K562 (cell line): ENCODE results near the gene SAE1. TPM values are rescaled to one million over a fixed set of nuclear protein-coding genes. Genes with fewer than 3 reads are reported as not detected.

Experiments used
- ARID2 ChIP-seq: fragments of 450-650 bp; IDR thresholded peaks from 2 replicates; pipeline ENCODE4 v1.6.1; 2017; ENCODE audit warnings: antibody characterized with exemption, mild to moderate bottlenecking
- ATF7 ChIP-seq: fragments of 450-650 bp; IDR thresholded peaks from 2 replicates; pipeline ENCODE4 v1.7.1; 2014; ENCODE audit warnings: mild to moderate bottlenecking, moderate library complexity
- BRD4 ChIP-seq: fragments of 200-600 bp; sonication (generic); IDR thresholded peaks from 2 replicates; pipeline ENCODE4 v1.6.1; 2017; ENCODE audit warnings: inconsistent platforms
- DACH1 ChIP-seq: fragments of 450-650 bp; IDR thresholded peaks from 2 replicates; pipeline ENCODE4 v1.6.1; 2018; ENCODE audit not compliant: partially characterized antibody
- DMBX1 ChIP-seq: fragments of 250-450 bp; sonication (Bioruptor Pico); IDR thresholded peaks from 2 replicates; pipeline ENCODE4 v1.8.0; 2022; ENCODE audit warnings: inconsistent platforms, mild to moderate bottlenecking, moderate library complexity, borderline replicate concordance
- ESRRB ChIP-seq: fragments of 250-450 bp; sonication (Bioruptor Pico); IDR thresholded peaks from 2 replicates; pipeline ENCODE4 v1.5.0; 2020; ENCODE audit warnings: mild to moderate bottlenecking, moderate library complexity, borderline replicate concordance
- EWSR1 ChIP-seq: fragments of 450-650 bp; IDR thresholded peaks from 2 replicates; pipeline ENCODE4 v1.6.1; 2018; ENCODE audit warnings: borderline replicate concordance, mild to moderate bottlenecking, low read depth, moderate library complexity; ENCODE audit not compliant: partially characterized antibody
- GTF2A2 ChIP-seq: IDR thresholded peaks from 2 replicates; pipeline ENCODE4 v1.6.1; 2016; ENCODE audit warnings: mild to moderate bottlenecking, missing genetic modification characterization, missing compliant biosample characterization
- KLF16 ChIP-seq: IDR thresholded peaks from 2 replicates; pipeline ENCODE4 v1.6.1; 2016; ENCODE audit warnings: antibody characterized with exemption
- PML ChIP-seq: IDR thresholded peaks from 2 replicates; pipeline ENCODE4 v1.6.1; 2012; ENCODE audit warnings: low read length, inconsistent platforms
- SMAD1 ChIP-seq: fragments of 150-350 bp; IDR thresholded peaks from 2 replicates; pipeline ENCODE4 v1.6.1; 2014; ENCODE audit warnings: low read length, low read depth; ENCODE audit not compliant: partially characterized antibody
- ZNF12 ChIP-seq: sonication (generic); formaldehyde crosslinking; IDR thresholded peaks from 2 replicates; pipeline ENCODE4 v1.4.0; 2020; ENCODE audit warnings: mild to moderate bottlenecking, missing genetic modification reagents
- ZNF23 ChIP-seq: fragments of 250-450 bp; sonication (Bioruptor Pico); IDR thresholded peaks from 2 replicates; pipeline ENCODE4 v1.4.0; 2020; ENCODE audit warnings: mild to moderate bottlenecking
- ZNF644 ChIP-seq: fragments of 200-800 bp; sonication (Bioruptor generic); IDR thresholded peaks from 2 replicates; pipeline ENCODE4 v1.6.1; 2016; ENCODE audit warnings: low read depth, missing genetic modification characterization, missing compliant biosample characterization
- ZZZ3 ChIP-seq: fragments of 450-650 bp; IDR thresholded peaks from 2 replicates; pipeline ENCODE4 v1.6.1; 2016; ENCODE audit warnings: antibody characterized with exemption, mild to moderate bottlenecking, moderate library complexity
- polyA plus RNA-seq, 8 experiments: library from polyadenylated mRNA; depleted of rRNA in 4 of 8; stranded (reverse) in 5 of 8; unstranded in 3 of 8; fragments of >200 nt; fragmentation: Nextera tagmentation in 2 of 8; fragmentation: Illumina TruSeq in 1 of 8; extraction: Ambion mirVana in 2 of 8; extraction: Trizol in 1 of 8; gene quantifications; 2 replicates each; pipeline versions ENCODE4 v1.2.1 to v1.2.3, GENCODE V29; 2011 to 2014; ENCODE audit warnings: inconsistent platforms in 1 of 8, missing spikeins in 1 of 8
- total RNA-seq, 7 experiments: library from RNA; depleted of rRNA in 6 of 7; stranded (reverse); fragments of >200 nt in 6 of 7; fragmentation: Illumina TruSeq in 2 of 7; extraction: Trizol in 2 of 7; gene quantifications; 2 replicates each; pipeline versions ENCODE4 v1.2.1 to v1.2.3, GENCODE V29; 2011 to 2021; ENCODE audit warnings: low replicate concordance in 1 of 7
- TF ChIP-seq, protein P1 (sequence below), 2 experiments: fragments of 450-650 bp; IDR thresholded peaks; 2 replicates each; pipeline ENCODE4 v1.6.1; 2016
- TF ChIP-seq, protein P2 (sequence below): fragments of 200-800 bp; sonication (Bioruptor generic); IDR thresholded peaks from 2 replicates; pipeline ENCODE4 v1.6.1; 2017; ENCODE audit warnings: missing genetic modification characterization, missing compliant biosample characterization
- TF ChIP-seq, protein P3 (sequence below): sonication (generic); formaldehyde crosslinking; IDR thresholded peaks from 2 replicates; pipeline ENCODE4 v1.8.1; 2023; ENCODE audit warnings: mild to moderate bottlenecking, missing genetic modification reagents, moderate library complexity
- TF ChIP-seq, protein P4 (sequence below): fragments of 250-450 bp; sonication (Bioruptor Pico); IDR thresholded peaks from 2 replicates; pipeline ENCODE4 v1.8.0; 2022; ENCODE audit warnings: moderate library complexity, mild to moderate bottlenecking, inconsistent platforms
- TF ChIP-seq, protein P5 (sequence below): sonication (generic); formaldehyde crosslinking; IDR thresholded peaks from 2 replicates; pipeline ENCODE4 v1.8.1; 2023; ENCODE audit warnings: mild to moderate bottlenecking, missing genetic modification reagents

SAE1 gene
- total and polyA plus RNA-seq, 9 of the 15 experiments (the other 6 are each of a cell fraction or from before 2014, with no cell fraction given) = 82.8 to 299 (median 217) TPM

DNA sequence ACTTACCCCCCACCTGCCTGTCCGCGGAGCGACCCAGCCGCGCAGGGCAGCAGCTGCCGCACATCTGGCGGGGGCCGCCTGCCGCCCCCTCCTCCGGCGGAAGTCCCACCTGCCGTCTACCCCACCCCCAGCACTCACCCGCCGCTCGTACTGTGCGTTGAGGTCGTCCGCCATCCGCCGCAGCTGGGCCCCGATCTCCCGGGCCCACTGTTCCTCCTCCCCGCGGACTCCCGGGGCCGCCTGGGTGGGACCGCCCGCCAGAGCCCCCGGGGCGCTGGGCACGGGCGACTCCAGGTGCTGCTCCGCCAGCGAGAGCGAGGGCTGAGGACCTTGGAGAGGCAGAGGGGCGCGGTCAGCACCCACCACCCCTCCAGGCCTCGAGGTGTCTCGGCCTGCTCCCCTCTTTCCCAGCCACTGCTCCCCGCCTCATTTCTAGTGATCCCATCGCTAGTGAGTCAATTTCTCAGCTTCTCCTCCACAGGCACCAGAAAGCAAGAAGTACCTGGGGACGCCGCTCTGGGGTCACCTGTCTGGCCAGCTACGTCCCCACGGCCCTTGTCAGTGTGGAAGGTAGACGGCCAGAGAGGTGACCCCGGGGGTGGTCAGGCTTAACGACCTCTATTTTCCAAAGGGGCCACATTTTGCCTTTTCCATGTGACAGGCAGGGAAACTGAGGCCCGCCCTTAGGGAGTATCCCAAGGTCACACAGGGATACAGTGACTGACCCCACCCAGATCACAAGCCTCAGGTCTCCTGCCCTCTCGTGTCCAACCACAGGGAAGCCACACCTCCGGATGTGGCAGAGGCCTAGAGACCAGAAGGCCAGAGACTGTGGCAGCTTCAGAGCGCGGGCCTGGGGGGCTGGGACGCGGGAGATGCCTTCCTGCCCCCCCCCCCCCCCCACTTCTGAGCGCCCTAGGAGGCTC, 96.1 kb downstream of the SAE1 start (continued):
- no peak for TF ChIP-seq EWSR1
- TF ChIP-seq, protein P1, sequence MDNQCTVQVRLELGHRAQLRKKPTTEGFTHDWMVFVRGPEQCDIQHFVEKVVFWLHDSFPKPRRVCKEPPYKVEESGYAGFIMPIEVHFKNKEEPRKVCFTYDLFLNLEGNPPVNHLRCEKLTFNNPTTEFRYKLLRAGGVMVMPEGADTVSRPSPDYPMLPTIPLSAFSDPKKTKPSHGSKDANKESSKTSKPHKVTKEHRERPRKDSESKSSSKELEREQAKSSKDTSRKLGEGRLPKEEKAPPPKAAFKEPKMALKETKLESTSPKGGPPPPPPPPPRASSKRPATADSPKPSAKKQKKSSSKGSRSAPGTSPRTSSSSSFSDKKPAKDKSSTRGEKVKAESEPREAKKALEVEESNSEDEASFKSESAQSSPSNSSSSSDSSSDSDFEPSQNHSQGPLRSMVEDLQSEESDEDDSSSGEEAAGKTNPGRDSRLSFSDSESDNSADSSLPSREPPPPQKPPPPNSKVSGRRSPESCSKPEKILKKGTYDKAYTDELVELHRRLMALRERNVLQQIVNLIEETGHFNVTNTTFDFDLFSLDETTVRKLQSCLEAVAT (IDR thresholded peaks at IDR 0.05) = peak; percentile 95 to 96
- peak; percentile 35; the same call in 1 of the 2 replicates for TF ChIP-seq ZNF12 (CRISPR knock-in tag)
- TF ChIP-seq ZNF644 (tag) = peak; percentile 82
- TF ChIP-seq PML = no peak
- TF ChIP-seq KLF16 = no peak
- no peak for TF ChIP-seq ESRRB (CRISPR knock-in tag)
- TF ChIP-seq, protein P2, sequence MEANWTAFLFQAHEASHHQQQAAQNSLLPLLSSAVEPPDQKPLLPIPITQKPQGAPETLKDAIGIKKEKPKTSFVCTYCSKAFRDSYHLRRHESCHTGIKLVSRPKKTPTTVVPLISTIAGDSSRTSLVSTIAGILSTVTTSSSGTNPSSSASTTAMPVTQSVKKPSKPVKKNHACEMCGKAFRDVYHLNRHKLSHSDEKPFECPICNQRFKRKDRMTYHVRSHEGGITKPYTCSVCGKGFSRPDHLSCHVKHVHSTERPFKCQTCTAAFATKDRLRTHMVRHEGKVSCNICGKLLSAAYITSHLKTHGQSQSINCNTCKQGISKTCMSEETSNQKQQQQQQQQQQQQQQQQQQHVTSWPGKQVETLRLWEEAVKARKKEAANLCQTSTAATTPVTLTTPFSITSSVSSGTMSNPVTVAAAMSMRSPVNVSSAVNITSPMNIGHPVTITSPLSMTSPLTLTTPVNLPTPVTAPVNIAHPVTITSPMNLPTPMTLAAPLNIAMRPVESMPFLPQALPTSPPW (CRISPR knock-in tag) = no peak; the same call in 1 of the 2 replicates
- TF ChIP-seq ATF7 = no peak
- TF ChIP-seq SMAD1 = no peak
- no peak for TF ChIP-seq DACH1
- peak; percentile 75 for TF ChIP-seq GTF2A2 (tag)
- TF ChIP-seq ARID2 = 0 out of 2 replicates have a peak, but pooled peaks have one; percentile 15
- TF ChIP-seq ZZZ3 = no peak
- TF ChIP-seq, protein P3, sequence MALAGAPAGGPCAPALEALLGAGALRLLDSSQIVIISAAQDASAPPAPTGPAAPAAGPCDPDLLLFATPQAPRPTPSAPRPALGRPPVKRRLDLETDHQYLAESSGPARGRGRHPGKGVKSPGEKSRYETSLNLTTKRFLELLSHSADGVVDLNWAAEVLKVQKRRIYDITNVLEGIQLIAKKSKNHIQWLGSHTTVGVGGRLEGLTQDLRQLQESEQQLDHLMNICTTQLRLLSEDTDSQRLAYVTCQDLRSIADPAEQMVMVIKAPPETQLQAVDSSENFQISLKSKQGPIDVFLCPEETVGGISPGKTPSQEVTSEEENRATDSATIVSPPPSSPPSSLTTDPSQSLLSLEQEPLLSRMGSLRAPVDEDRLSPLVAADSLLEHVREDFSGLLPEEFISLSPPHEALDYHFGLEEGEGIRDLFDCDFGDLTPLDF (CRISPR knock-in tag) = no peak
- TF ChIP-seq, protein P4, sequence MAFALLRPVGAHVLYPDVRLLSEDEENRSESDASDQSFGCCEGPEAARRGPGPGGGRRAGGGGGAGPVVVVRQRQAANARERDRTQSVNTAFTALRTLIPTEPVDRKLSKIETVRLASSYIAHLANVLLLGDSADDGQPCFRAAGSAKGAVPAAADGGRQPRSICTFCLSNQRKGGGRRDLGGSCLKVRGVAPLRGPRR (CRISPR knock-in tag) = no peak
- 0 out of 2 replicates have a peak, but pooled peaks have one; percentile 42 for TF ChIP-seq DMBX1 (CRISPR knock-in tag)
- TF ChIP-seq BRD4 = peak; percentile 94
- TF ChIP-seq ZNF23 (CRISPR knock-in tag) = no peak
- TF ChIP-seq, protein P5, sequence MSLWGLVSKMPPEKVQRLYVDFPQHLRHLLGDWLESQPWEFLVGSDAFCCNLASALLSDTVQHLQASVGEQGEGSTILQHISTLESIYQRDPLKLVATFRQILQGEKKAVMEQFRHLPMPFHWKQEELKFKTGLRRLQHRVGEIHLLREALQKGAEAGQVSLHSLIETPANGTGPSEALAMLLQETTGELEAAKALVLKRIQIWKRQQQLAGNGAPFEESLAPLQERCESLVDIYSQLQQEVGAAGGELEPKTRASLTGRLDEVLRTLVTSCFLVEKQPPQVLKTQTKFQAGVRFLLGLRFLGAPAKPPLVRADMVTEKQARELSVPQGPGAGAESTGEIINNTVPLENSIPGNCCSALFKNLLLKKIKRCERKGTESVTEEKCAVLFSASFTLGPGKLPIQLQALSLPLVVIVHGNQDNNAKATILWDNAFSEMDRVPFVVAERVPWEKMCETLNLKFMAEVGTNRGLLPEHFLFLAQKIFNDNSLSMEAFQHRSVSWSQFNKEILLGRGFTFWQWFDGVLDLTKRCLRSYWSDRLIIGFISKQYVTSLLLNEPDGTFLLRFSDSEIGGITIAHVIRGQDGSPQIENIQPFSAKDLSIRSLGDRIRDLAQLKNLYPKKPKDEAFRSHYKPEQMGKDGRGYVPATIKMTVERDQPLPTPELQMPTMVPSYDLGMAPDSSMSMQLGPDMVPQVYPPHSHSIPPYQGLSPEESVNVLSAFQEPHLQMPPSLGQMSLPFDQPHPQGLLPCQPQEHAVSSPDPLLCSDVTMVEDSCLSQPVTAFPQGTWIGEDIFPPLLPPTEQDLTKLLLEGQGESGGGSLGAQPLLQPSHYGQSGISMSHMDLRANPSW = no peak
